H1 (cell line): Measurements from ENCODE around the gene NOTCH4. TPM values are rescaled to one million over a fixed set of nuclear protein-coding genes. Genes with fewer than 3 reads are reported as not detected.
A peak's percentile ranks its signal among the peaks of the same experiment; 100 is the strongest.

ENCODE experiments used
- CTCF ChIA-PET: fragments of 300-600 bp; sonication (Branson Sonifier 250); formaldehyde crosslinking; loops from one replicate; lab custom pipeline; 2021; ENCODE audit not compliant: partially characterized antibody; lab: Charles Lee
- POLR2A ChIA-PET: fragments of 300-600 bp; sonication (Branson Sonifier 250); formaldehyde crosslinking; loops from one replicate; lab custom pipeline; 2021; ENCODE audit warnings: inconsistent platforms; ENCODE audit not compliant: partially characterized antibody; lab: Charles Lee
- DNase-seq, 2 experiments: peaks; one replicate each; pipeline versions ENCODE4 v3.0.0 to v3.0.0-alpha.2; 2010 to 2022; ENCODE audit warnings: low spot score in 2 of 2, low read depth in 1 of 2, mixed read lengths in 1 of 2
- FAIRE-seq: peaks from 2 replicates; lab custom pipeline; 2011; peaks lifted over from hg19 to GRCh38; lab: Jason Lieb, UNC
- H2AFZ ChIP-seq: 2 replicates; pipeline ENCODE4 v1.8.1; 2012; ENCODE audit warnings: low read length, inconsistent platforms
- H2AK5ac ChIP-seq: 2 replicates; pipeline ENCODE4 v1.6.1; 2013; ENCODE audit warnings: low read depth, low read length
- H2BK120ac ChIP-seq: replicated peaks from 2 replicates; pipeline ENCODE3; 2013; ENCODE audit warnings: low read depth, low read length, inconsistent platforms
- H2BK12ac ChIP-seq: 2 replicates; pipeline ENCODE4 v1.6.1; 2013; ENCODE audit warnings: low read depth, low read length
- H2BK15ac ChIP-seq: 2 replicates; pipeline ENCODE4 v1.6.1; 2013; ENCODE audit warnings: low read length
- H2BK20ac ChIP-seq: 2 replicates; pipeline ENCODE4 v1.6.1; 2013; ENCODE audit warnings: low read length
- H2BK5ac ChIP-seq: 2 replicates; pipeline ENCODE4 v1.6.1; 2013; ENCODE audit warnings: low read depth, low read length
- H3K14ac ChIP-seq: 2 replicates; pipeline ENCODE4 v1.6.1; 2013; ENCODE audit warnings: inconsistent platforms; ENCODE audit not compliant: insufficient read length
- H3K18ac ChIP-seq: 2 replicates; pipeline ENCODE4 v1.6.1; 2013; ENCODE audit warnings: low read length; ENCODE audit errors: extremely low read depth
- H3K23ac ChIP-seq: 2 replicates; pipeline ENCODE4 v1.6.1; 2013; ENCODE audit warnings: inconsistent platforms; ENCODE audit not compliant: insufficient read length
- H3K23me2 ChIP-seq: 2 replicates; pipeline ENCODE4 v1.6.1; 2013; ENCODE audit warnings: low read depth, low read length
- H3K27ac ChIP-seq: 2 replicates; pipeline ENCODE4 v1.6.1; 2011; ENCODE audit warnings: low read depth, low read length, inconsistent platforms
- H3K27me3 ChIP-seq, 4 experiments: replicated peaks in 1 of 4; 1 replicate in 1 of 4; 2 replicates in 3 of 4; pipeline versions ENCODE4 v1.6.1 to v1.8.1; 2011 to 2013; ENCODE audit warnings: low read length in 3 of 4, mild to moderate bottlenecking in 3 of 4, inconsistent platforms in 2 of 4, mixed read lengths in 2 of 4, moderate library complexity in 1 of 4; ENCODE audit not compliant: control insufficient read depth in 3 of 4, insufficient read depth in 3 of 4; ENCODE audit errors: extremely low read depth in 1 of 4
- H3K36me3 ChIP-seq, 4 experiments: 2 replicates each; pipeline versions ENCODE4 v1.6.1 to v1.8.1; 2011 to 2013; ENCODE audit warnings: mild to moderate bottlenecking in 4 of 4, low read length in 3 of 4, moderate library complexity in 2 of 4, control low read depth in 1 of 4, inconsistent platforms in 1 of 4; ENCODE audit not compliant: insufficient read depth in 4 of 4, control insufficient read depth in 2 of 4
- H3K4ac ChIP-seq: replicated peaks from 2 replicates; pipeline ENCODE3; 2013; ENCODE audit warnings: low read length, low read depth, mixed read lengths, inconsistent platforms; ENCODE audit not compliant: insufficient read length
- H3K4me1 ChIP-seq, 4 experiments: replicated peaks in 1 of 4; 1 replicate in 1 of 4; 2 replicates in 3 of 4; pipeline versions ENCODE4 v1.6.1 to v1.8.1; 2011 to 2013; ENCODE audit warnings: low read length in 3 of 4, inconsistent platforms in 2 of 4, mixed read lengths in 1 of 4; ENCODE audit not compliant: insufficient read depth in 4 of 4, control insufficient read depth in 3 of 4
- H3K4me2 ChIP-seq, 2 experiments: 2 replicates each; pipeline versions ENCODE4 v1.6.1 to v1.8.1; 2011 to 2013; ENCODE audit warnings: low read depth in 2 of 2, low read length in 2 of 2, control low read depth in 1 of 2, inconsistent platforms in 1 of 2, mild to moderate bottlenecking in 1 of 2; ENCODE audit not compliant: insufficient read depth in 1 of 2
- H3K4me3 ChIP-seq, 4 experiments: fragments of 200-600, 300-600 bp in 1 of 4; sonication (generic), shearing (Covaris generic), sonication (Bioruptor Twin) in 1 of 4; 2 replicates each; pipeline versions ENCODE4 v1.5.1 to v1.8.1; 2011 to 2016; ENCODE audit warnings: low read length in 4 of 4, low read depth in 3 of 4, control low read depth in 2 of 4, inconsistent platforms in 2 of 4, mild to moderate bottlenecking in 2 of 4, mixed read lengths in 1 of 4, moderate library complexity in 1 of 4; ENCODE audit not compliant: insufficient read depth in 2 of 4; ENCODE audit errors: extremely low read depth in 1 of 4
- H3K56ac ChIP-seq: replicated peaks from 2 replicates; pipeline ENCODE3; 2013; ENCODE audit warnings: low read depth, mild to moderate bottlenecking, mixed read lengths, low read length, inconsistent platforms; ENCODE audit not compliant: insufficient read length
- H3K79me1 ChIP-seq: 2 replicates; pipeline ENCODE4 v1.6.1; 2013; ENCODE audit warnings: low read depth, low read length, control low read depth
- H3K79me2 ChIP-seq, 2 experiments: 2 replicates each; pipeline versions ENCODE4 v1.6.1 to v1.8.1; 2012 to 2013; ENCODE audit warnings: low read length in 2 of 2, mild to moderate bottlenecking in 2 of 2, inconsistent platforms in 1 of 2; ENCODE audit not compliant: insufficient read depth in 2 of 2, control insufficient read depth in 1 of 2
- H3K9ac ChIP-seq, 4 experiments: replicated peaks in 1 of 4; 1 replicate in 1 of 4; 2 replicates in 3 of 4; pipeline versions ENCODE4 v1.6.1 to v1.8.1; 2011 to 2013; ENCODE audit warnings: low read depth in 3 of 4, low read length in 3 of 4, control low read depth in 2 of 4, mild to moderate bottlenecking in 2 of 4, moderate library complexity in 2 of 4, inconsistent platforms in 1 of 4; ENCODE audit errors: extremely low read depth in 1 of 4
- H3K9me3 ChIP-seq, 2 experiments: 2 replicates each; pipeline versions ENCODE4 v1.6.1 to v1.8.1; 2012 to 2013; ENCODE audit warnings: mild to moderate bottlenecking in 2 of 2, moderate library complexity in 2 of 2, control low read depth in 1 of 2, inconsistent platforms in 1 of 2, low read depth in 1 of 2, low read length in 1 of 2, mixed read lengths in 1 of 2; ENCODE audit not compliant: insufficient read depth in 2 of 2
- H4K20me1 ChIP-seq, 2 experiments: replicated peaks in 1 of 2; 2 replicates each; pipeline versions ENCODE3 to v1.8.1; 2011 to 2013; ENCODE audit warnings: inconsistent platforms in 2 of 2, low read length in 2 of 2, mild to moderate bottlenecking in 1 of 2; ENCODE audit not compliant: insufficient read depth in 2 of 2, control insufficient read depth in 1 of 2
- H4K5ac ChIP-seq: 2 replicates; pipeline ENCODE4 v1.6.1; 2013; ENCODE audit warnings: low read length, low read depth, mixed read lengths, inconsistent platforms; ENCODE audit not compliant: insufficient read length
- H4K8ac ChIP-seq: 2 replicates; pipeline ENCODE4 v1.8.0; 2013; ENCODE audit warnings: mild to moderate bottlenecking, moderate library complexity, low read length, inconsistent platforms; ENCODE audit not compliant: insufficient read depth; ENCODE audit errors: extremely low read depth
- H4K91ac ChIP-seq: replicated peaks from 2 replicates; pipeline ENCODE3; 2013; ENCODE audit warnings: low read length, mixed read lengths, inconsistent platforms; ENCODE audit not compliant: insufficient read length
- ASH2L ChIP-seq: fragments of 200-600, 300-600 bp; sonication (generic); IDR thresholded peaks from one replicate; pipeline ENCODE4 v1.7.1; 2017; ENCODE audit warnings: low read length
- CTBP2 ChIP-seq: IDR thresholded peaks from 2 replicates; pipeline ENCODE4 v1.7.0; 2011; ENCODE audit warnings: borderline replicate concordance, mild to moderate bottlenecking, moderate library complexity, mixed read lengths, low read length; ENCODE audit not compliant: insufficient read depth, insufficient read length
- JUN ChIP-seq: IDR thresholded peaks from 2 replicates; pipeline ENCODE4 v1.6.1; 2011; ENCODE audit warnings: low read depth, mild to moderate bottlenecking, improper control_type of control experiment, low read length
- MAFK ChIP-seq: IDR thresholded peaks from 2 replicates; pipeline ENCODE4 v1.6.1; 2012; ENCODE audit warnings: low read depth, mild to moderate bottlenecking, improper control_type of control experiment, low read length
- NRF1 ChIP-seq: IDR thresholded peaks from 2 replicates; pipeline ENCODE4 v1.6.1; 2011; ENCODE audit warnings: mild to moderate bottlenecking, low read depth, low read length, improper control_type of control experiment
- RBBP5 ChIP-seq: IDR thresholded peaks from 2 replicates; pipeline ENCODE4 v1.7.1; 2012; ENCODE audit warnings: low read depth, mild to moderate bottlenecking, inconsistent platforms, low read length, moderate library complexity, borderline replicate concordance
- SIX5 ChIP-seq: IDR thresholded peaks from 2 replicates; pipeline ENCODE4 v1.6.1; 2011; ENCODE audit warnings: mild to moderate bottlenecking, low read depth, low read length
- SP1 ChIP-seq: IDR thresholded peaks from 2 replicates; pipeline ENCODE4 v1.6.1; 2011; ENCODE audit warnings: low read depth, low read length
- TAF1 ChIP-seq: IDR thresholded peaks from 2 replicates; pipeline ENCODE4 v1.6.1; 2011; ENCODE audit warnings: mild to moderate bottlenecking, low read depth, low read length
- WGBS, 2 experiments: shearing (Covaris generic) in 1 of 2; methylation state at CpG; one replicate each; pipeline versions ENCODE4 v1.1.6 to v1.1.7; 2013 to 2015; ENCODE audit warnings: low lambda C conversion rate in 2 of 2, mixed read lengths in 2 of 2, inconsistent platforms in 1 of 2, low coverage in 1 of 2, missing lambda C conversion rate in 1 of 2; ENCODE audit not compliant: insufficient replicate concordance in 2 of 2, insufficient coverage in 1 of 2, insufficient read length in 1 of 2; ENCODE audit errors: extremely low coverage in 1 of 2, missing lambda C conversion rate in 1 of 2; 5-methylcytosine and 5-hydroxymethylcytosine counted together
- polyA plus RNA-seq, 7 experiments: library from polyadenylated mRNA; depleted of rRNA in 3 of 7; stranded (reverse) in 5 of 7; unstranded in 2 of 7; fragments of >200 nt in 5 of 7; fragments of 200-250 nt in 2 of 7; gene quantifications; 1 replicate in 5 of 7; 2 replicates in 1 of 7; 4 replicates in 1 of 7; pipeline versions ENCODE4 v1.2.1 to v1.2.3, GENCODE V29; 2011 to 2013; ENCODE audit warnings: missing spikeins in 2 of 7, mixed read lengths in 2 of 7
- total RNA-seq: library from RNA; stranded (reverse); fragmentation: NEBNext Ultra II Directional; extraction: Animal tissue kit (Norgen Biotek cat#: 25700); gene quantifications from 2 replicates; pipeline ENCODE4 v1.2.1, GENCODE V29; 2021
- TF ChIP-seq, protein P1 (sequence below): IDR thresholded peaks from 2 replicates; pipeline ENCODE4 v1.6.1; 2012; ENCODE audit warnings: inconsistent platforms
- TF ChIP-seq, protein P2 (sequence below): IDR thresholded peaks from 2 replicates; pipeline ENCODE4 v1.6.1; 2012; ENCODE audit warnings: inconsistent platforms

The NOTCH4 gene
- total and polyA plus RNA-seq, 2 of the 8 experiments (the other 6 are each of a cell fraction or from before 2014, with no cell fraction given): 1.9 to 2.8 TPM

DNA sequence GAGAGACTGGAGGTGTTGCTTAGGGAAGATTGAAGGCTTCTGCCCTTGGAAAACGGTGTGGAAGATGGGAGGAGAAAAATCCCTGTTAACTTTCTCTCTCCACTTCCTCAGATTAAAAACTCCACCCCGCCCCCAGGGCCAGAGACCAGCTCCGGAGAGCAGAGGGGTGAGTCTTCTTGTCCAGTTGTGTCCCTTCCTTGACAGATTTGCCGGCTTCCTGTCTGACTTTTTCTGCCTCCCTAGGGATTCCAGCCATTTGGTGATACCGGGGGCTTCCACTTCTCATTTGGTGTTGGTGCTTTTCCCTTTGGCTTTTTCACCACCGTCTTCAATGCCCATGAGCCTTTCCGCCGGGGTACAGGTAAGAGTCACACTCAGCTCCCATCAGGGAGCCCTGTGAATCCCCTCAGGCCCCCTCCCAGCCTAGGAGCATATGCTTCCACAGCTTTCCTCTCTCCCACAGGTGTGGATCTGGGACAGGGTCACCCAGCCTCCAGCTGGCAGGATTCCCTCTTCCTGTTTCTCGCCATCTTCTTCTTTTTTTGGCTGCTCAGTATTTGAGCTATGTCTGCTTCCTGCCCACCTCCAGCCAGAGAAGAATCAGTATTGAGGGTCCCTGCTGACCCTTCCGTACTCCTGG lies 44.0 kb downstream of the NOTCH4 start:
- Histone ChIP-seq H3K4me2 (peak overlapping the region in 1 of 2 experiments; percentile 100; a peak in 1 of 4 replicates), H3K4me3 (no peak overlapping the region), H3K14ac (no peak overlapping the region)
- TF ChIP-seq CTBP2: no peak
- no peak for TF ChIP-seq RBBP5
- TF ChIP-seq, protein P1, sequence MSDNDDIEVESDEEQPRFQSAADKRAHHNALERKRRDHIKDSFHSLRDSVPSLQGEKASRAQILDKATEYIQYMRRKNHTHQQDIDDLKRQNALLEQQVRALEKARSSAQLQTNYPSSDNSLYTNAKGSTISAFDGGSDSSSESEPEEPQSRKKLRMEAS: no peak
- TF ChIP-seq MAFK: no peak
- no peak for TF ChIP-seq ASH2L
- TF ChIP-seq TAF1: no peak
- no peak for TF ChIP-seq NRF1
- TF ChIP-seq SIX5: no peak
- TF ChIP-seq JUN: no peak
- TF ChIP-seq, protein P2, sequence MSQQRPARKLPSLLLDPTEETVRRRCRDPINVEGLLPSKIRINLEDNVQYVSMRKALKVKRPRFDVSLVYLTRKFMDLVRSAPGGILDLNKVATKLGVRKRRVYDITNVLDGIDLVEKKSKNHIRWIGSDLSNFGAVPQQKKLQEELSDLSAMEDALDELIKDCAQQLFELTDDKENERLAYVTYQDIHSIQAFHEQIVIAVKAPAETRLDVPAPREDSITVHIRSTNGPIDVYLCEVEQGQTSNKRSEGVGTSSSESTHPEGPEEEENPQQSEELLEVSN: no peak
- TF ChIP-seq SP1: no peak

More for the DNA sequence above, 44.0 kb downstream of the NOTCH4 start:
- no peak for DNase-seq
- Histone ChIP-seq H3K4me1 (peaks cover under 1 to 13% (median 5%) of the 10 kb centered on the region in 4 experiments; a peak in 6 of 7 replicates), H3K27ac (no peak overlapping the region), H4K91ac (no peak overlapping the region), H2BK20ac (no peak overlapping the region), H4K20me1 (peaks cover 0 to 2% of the 10 kb centered on the region in 2 experiments), H3K9ac (peak overlapping the region in 1 of 4 experiments; percentile 87; a peak in 1 of 7 replicates), H4K8ac (no peak overlapping the region), H3K79me1 (peaks cover 6% of the 10 kb centered on the region; the same call in 1 of the 2 replicates), H3K36me3 (peaks cover 4 to 27% (median 19%) of the 10 kb centered on the region in 4 experiments; a peak in 7 of 8 replicates), H2BK120ac (no peak overlapping the region), H2BK12ac (no peak overlapping the region), H4K5ac (no peak overlapping the region), H3K23me2 (peaks cover 26% of the 10 kb centered on the region), H3K18ac (no peak overlapping the region), H3K56ac (no peak overlapping the region), H3K79me2 (peaks cover 2 to 21% of the 10 kb centered on the region in 2 experiments; a peak in 3 of 4 replicates), H2BK15ac (no peak overlapping the region), H2AK5ac (no peak overlapping the region), H2AFZ (no peak overlapping the region), H3K4ac (no peak overlapping the region), H3K27me3 (no peaks in the 10 kb centered on the region; a peak in 1 of 7 replicates), H3K23ac (no peak overlapping the region), H2BK5ac (no peak overlapping the region), H3K9me3 (no peaks in the 10 kb centered on the region)
- POLR2A ChIA-PET: interaction anchor here (0.8 to 7.9 kb wide), 6 partner anchors 13 to 353 kb away, joined by 3 to 194 read pairs (median 4); partner anchors contain the start of genes EGFL8, GPSM3, HSPA1B and PBX2
- 87% methylated on average over 10 of the region's 10 CpGs; no CpG with 5 or more reads in 1 of the 2 experiments for WGBS, 2 experiments
- no peak for FAIRE-seq
- CTCF ChIA-PET: interaction anchor here (1.9 to 2.7 kb wide), 2 partner anchors 11 to 16 kb away, joined by 4 to 7 read pairs; partner anchors contain the start of gene PBX2
